Transverse colon (tissue), 4 donors: ENCODE data around the gene GDE1. TPM values are rescaled to one million over a fixed set of nuclear protein-coding genes. Genes with fewer than 3 reads are reported as not detected.

Source experiments
- DNase-seq: peaks from one replicate; pipeline ENCODE4 v3.0.0-alpha.2; 2019
- H3K27ac ChIP-seq, 4 donors: fragments of 200-600 bp; sonication (generic); 2 replicates each; pipeline ENCODE4 v1.5.1; 2016 to 2018; ENCODE audit warnings: inconsistent platforms in 4 of 4
- H3K27me3 ChIP-seq: fragments of 200-600 bp; sonication (generic); 2 replicates; pipeline ENCODE4 v1.5.1; 2017; ENCODE audit warnings: inconsistent platforms
- H3K36me3 ChIP-seq, 4 donors: fragments of 200-600 bp; sonication (generic); 2 replicates each; pipeline ENCODE4 v1.5.1; 2017 to 2019; ENCODE audit warnings: inconsistent platforms in 4 of 4
- H3K4me1 ChIP-seq, 4 donors: fragments of 200-600 bp; sonication (generic); 2 replicates each; pipeline ENCODE4 v1.5.1; 2017 to 2020; ENCODE audit warnings: inconsistent platforms in 4 of 4
- H3K4me3 ChIP-seq, 4 donors: fragments of 200-600 bp; sonication (generic); 1 replicate in 1 of 4; 2 replicates in 3 of 4; pipeline versions ENCODE4 v1.5.1 to v1.6.1; 2017 to 2019; ENCODE audit warnings: inconsistent platforms in 4 of 4
- H3K9me3 ChIP-seq, 2 donors: fragments of 200-600 bp; sonication (generic); 2 replicates each; pipeline ENCODE4 v1.5.1; 2017 to 2019; ENCODE audit warnings: inconsistent platforms in 2 of 2
- CTCF ChIP-seq, 5 experiments: fragments of 200-600 bp in 3 of 5; fragments of 450-650 bp in 2 of 5; sonication (generic) in 3 of 5; IDR thresholded peaks; 1 replicate in 2 of 5; 2 replicates in 3 of 5; pipeline ENCODE4 v1.5.1; 2016 to 2017; ENCODE audit warnings: antibody characterized with exemption in 5 of 5, inconsistent platforms in 3 of 5, mild to moderate bottlenecking in 2 of 5, moderate library complexity in 1 of 5
- EP300 ChIP-seq: sonication (generic); formaldehyde crosslinking; IDR thresholded peaks from one replicate; pipeline ENCODE4 v1.6.1; 2017; ENCODE audit warnings: antibody characterized with exemption, low read depth
- POLR2A ChIP-seq: fragments of 450-650 bp; IDR thresholded peaks from one replicate; pipeline ENCODE4 v1.6.1; 2016; ENCODE audit warnings: antibody characterized with exemption, mild to moderate bottlenecking, moderate library complexity
- POLR2AphosphoS5 ChIP-seq, 3 donors: sonication (generic); formaldehyde crosslinking; IDR thresholded peaks; one replicate each; pipeline ENCODE4 v1.6.1; 2016; ENCODE audit warnings: antibody characterized with exemption in 3 of 3
- WGBS, 2 donors: methylation state at CpG; one replicate each; pipeline ENCODE4 v1.1.5; 2018; ENCODE audit warnings: low coverage in 1 of 2; 5-methylcytosine and 5-hydroxymethylcytosine counted together
- in situ Hi-C, 4 donors: fragments of 200-750 bp; cut with MboI; loops; one replicate each; pipeline versions ENCODE4 v1.15.0 to v1.15.1; 2017; ENCODE audit warnings: low sequenced_read_pairs in 3 of 4, low pct_ligation_motif_present in 1 of 4, low pct_unique_long_range_greater_than_20kb in 1 of 4
- intact Hi-C: fragments of 100-400 bp; cut with DNase I; formaldehyde crosslinking; loops from one replicate; pipeline ENCODE4 v1.15.1; 2023; ENCODE audit warnings: low total_unique reads
- total RNA-seq, 4 donors: library from RNA; depleted of rRNA; stranded (reverse); fragments of >200 nt; gene quantifications; one replicate each; pipeline ENCODE4 v1.1.0, GENCODE V29; 2016

Gene GDE1
- total RNA-seq, 4 donors from 2014 or later = 47.5 to 120 (median 96.8) TPM

- H3K27me3 ChIP-seq = no peaks in the 10 kb centered on the region
- no peaks in the 10 kb centered on the region for H3K4me1 ChIP-seq
- WGBS, 2 donors = 67 to 75% methylated on average over 3 to 5 of the region's 5 CpGs
- H3K36me3 ChIP-seq = peaks cover 0 to 53% (median 21%) of the 10 kb centered on the region in 4 donors
- in situ Hi-C loops = loop anchor here in 3 of 4 donors (10.0 to 25.0 kb wide), 3 partner anchors 121 to 418 kb away; no protein-coding TSS in a partner anchor
- no peak overlapping the region for H3K4me3 ChIP-seq
- no peak overlapping the region for H3K27ac ChIP-seq
- intact Hi-C loops = no loop called here
- no peaks in the 10 kb centered on the region for H3K9me3 ChIP-seq
- no peak for DNase-seq
- TF ChIP-seq EP300 (no peak), POLR2AphosphoS5 (IDR thresholded peaks at IDR 0.05) (no peak), CTCF (IDR thresholded peaks at IDR 0.05) (no peak), POLR2A (no peak)
Measured at GRCh38 chr16:19505600-19506303, 16.1 kb downstream of the GDE1 start.

- Histone ChIP-seq H3K4me3 (no peak overlapping the region), H3K4me1 (no peaks in the 10 kb centered on the region), H3K36me3 (peaks cover 0 to 59% (median 18%) of the 10 kb centered on the region in 4 donors), H3K9me3 (no peaks in the 10 kb centered on the region), H3K27ac (no peak overlapping the region), H3K27me3 (no peaks in the 10 kb centered on the region)
- in situ Hi-C loops (loop anchor here in 3 of 4 donors (10.0 to 25.0 kb wide), 3 partner anchors 119 to 416 kb away; no protein-coding TSS in a partner anchor), intact Hi-C loops (no loop called here)
- TF ChIP-seq POLR2AphosphoS5 (IDR thresholded peaks at IDR 0.05) (peak in 1 of 3 donors; percentile 3), POLR2A (no peak), EP300 (no peak), CTCF (IDR thresholded peaks at IDR 0.05) (no peak)
- 92 to 100% methylated on average over 4 to 5 of the region's 5 CpGs for WGBS, 2 donors
- DNase-seq = no peak
Measured at GRCh38 chr16:19503461-19504075, 18.3 kb downstream of the GDE1 start.

- DNase-seq = peak; percentile 83
- 98 to 100% methylated on average over 2 to 3 of the region's 3 CpGs for WGBS, 2 donors
- in situ Hi-C loops (loop anchor here in 3 of 4 donors (10.0 to 25.0 kb wide), 3 partner anchors 118 to 415 kb away; no protein-coding TSS in a partner anchor), intact Hi-C loops (no loop called here)
- H3K27me3 ChIP-seq = no peaks in the 10 kb centered on the region
- H3K9me3 ChIP-seq = no peaks in the 10 kb centered on the region
- TF ChIP-seq POLR2AphosphoS5 (IDR thresholded peaks at IDR 0.05) (no peak), EP300 (no peak), CTCF (IDR thresholded peaks at IDR 0.05) (peak; percentile 64 to 80 (median 74)), POLR2A (no peak)
- H3K4me3 ChIP-seq = no peak overlapping the region
- H3K27ac ChIP-seq = no peak overlapping the region
- H3K36me3 ChIP-seq = peaks cover 0 to 62% (median 21%) of the 10 kb centered on the region in 4 donors
- H3K4me1 ChIP-seq = no peaks in the 10 kb centered on the region
Measured at GRCh38 chr16:19502395-19503131, 19.3 kb downstream of the GDE1 start.

- Histone ChIP-seq H3K9me3 (no peaks in the 10 kb centered on the region), H3K36me3 (peaks cover 0 to 45% (median 14%) of the 10 kb centered on the region in 4 donors), H3K4me1 (no peaks in the 10 kb centered on the region), H3K27me3 (no peaks in the 10 kb centered on the region), H3K4me3 (no peak overlapping the region), H3K27ac (no peak overlapping the region)
- in situ Hi-C loops = loop anchor here in 1 of 4 donors (25.0 kb wide), 1 partner anchor 412 kb away; no protein-coding TSS in a partner anchor
- whole genome bisulfite sequencing, 2 donors = 94 to 96% methylated on average over 3 of the region's 3 CpGs
- no peak for TF ChIP-seq POLR2AphosphoS5 (IDR thresholded peaks at IDR 0.05)
- intact Hi-C loops = no loop called here
- DNase-seq = no peak
Measured at GRCh38 chr16:19499481-19499880, 22.4 kb downstream of the GDE1 start.
